ENCODE measurements around the gene FAM181B. TPM values are rescaled to one million over a fixed set of nuclear protein-coding genes. Genes with fewer than 3 reads are reported as not detected.

Gene FAM181B
- total RNA-seq, result 1.8 TPM

DNA sequence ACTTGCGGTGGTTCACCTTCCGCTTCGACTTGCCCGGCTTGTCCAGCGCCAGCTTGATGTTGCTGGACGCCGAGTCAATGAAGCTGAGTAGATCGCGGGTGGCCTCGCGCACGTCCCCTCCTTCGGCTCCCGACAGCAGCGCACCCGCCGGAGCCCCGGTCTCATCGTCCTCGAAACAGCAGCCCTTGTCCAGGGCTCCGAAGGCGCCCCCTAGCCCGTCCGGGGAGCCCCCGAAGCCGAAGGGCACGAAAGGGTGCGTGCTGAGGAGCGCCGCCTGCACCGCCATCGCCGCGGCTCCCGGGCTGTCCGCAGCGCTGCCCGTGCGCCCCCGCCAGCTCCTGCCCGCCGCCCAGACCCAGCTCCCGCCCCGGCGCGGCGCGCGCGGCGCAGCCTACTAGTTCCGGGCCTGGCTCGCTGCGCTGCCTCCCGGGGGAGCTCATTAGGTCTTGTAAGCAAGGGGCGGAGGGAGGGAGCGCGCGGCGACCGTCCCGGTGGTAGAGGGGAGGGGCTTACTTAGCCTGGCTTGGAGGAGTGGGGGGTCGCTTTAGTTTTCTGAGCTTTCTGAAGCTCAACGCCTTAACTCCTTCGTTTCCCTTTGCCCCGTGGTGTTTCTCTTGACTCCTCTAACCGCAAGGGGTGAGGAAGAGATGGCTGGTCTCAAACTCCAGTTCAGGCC, at the start of gene FAM181B:
Gene FAM181B (minus strand): TSS at position 421 of the 676 bp plus-strand sequence. CDS start 135 bp downstream, at position 286.

Other genes starting within 250 kb of the FAM181B start
- gene PRCP, start 166.6 kb upstream of the FAM181B start, total RNA-seq, result 73.1 TPM
- 6.8 TPM for gene DDIAS, start 167.9 kb upstream of the FAM181B start, total RNA-seq